ENCODE results near the gene MTRF1L.
"Not testable (repeated sequence)": the region's sequence is repeated elsewhere in the genome, so short reads cannot be mapped to it uniquely, and the experiment has no call there.

GRCh38 chr6:152999538-152999937 lies 3.0 kb downstream of the MTRF1L start:
- not testable (repeated sequence) for TF ChIP-seq POLR2AphosphoS5, CTCF (IDR thresholded peaks at IDR 0.05)
